CD4-positive, alpha-beta memory T cell (primary cell): Measurements from ENCODE around the gene CERT1. TPM values are rescaled to one million over a fixed set of nuclear protein-coding genes. Genes with fewer than 3 reads are reported as not detected.

Source experiments
- CTCF ChIA-PET: fragments of 350-600 bp; sonication (Branson Sonifier 250); formaldehyde crosslinking; loops from one replicate; lab custom pipeline; 2021; ENCODE audit warnings: inconsistent platforms; ENCODE audit not compliant: partially characterized antibody; lab: Charles Lee
- POLR2A ChIA-PET: fragments of 350-600 bp; sonication (Branson Sonifier 250); formaldehyde crosslinking; loops from one replicate; lab custom pipeline; 2021; ENCODE audit not compliant: partially characterized antibody; lab: Charles Lee
- DNase-seq, 5 donors: peaks; one replicate each; pipeline versions ENCODE4 v3.0.0 to v3.0.0-alpha.2; 2020 to 2022; ENCODE audit warnings: mixed read lengths in 1 of 5
- H3K27ac ChIP-seq: one replicate; pipeline ENCODE4 v1.7.0; 2013; ENCODE audit warnings: low read depth, low read length
- H3K27me3 ChIP-seq: 2 replicates; pipeline ENCODE4 v1.7.0; 2013; ENCODE audit warnings: mild to moderate bottlenecking, low read length, moderate library complexity; ENCODE audit not compliant: insufficient read depth
- H3K36me3 ChIP-seq: 2 replicates; pipeline ENCODE4 v1.7.0; 2013; ENCODE audit warnings: mild to moderate bottlenecking, low read length, moderate library complexity; ENCODE audit not compliant: insufficient read depth
- H3K4me1 ChIP-seq: 2 replicates; pipeline ENCODE4 v1.7.0; 2013; ENCODE audit warnings: mild to moderate bottlenecking, low read length, moderate library complexity; ENCODE audit not compliant: insufficient read depth
- H3K4me3 ChIP-seq, 2 donors: one replicate each; pipeline ENCODE4 v1.7.0; 2013; ENCODE audit warnings: low read length in 2 of 2, mild to moderate bottlenecking in 1 of 2
- H3K9me3 ChIP-seq, 2 donors: one replicate each; pipeline ENCODE4 v1.7.0; 2013; ENCODE audit warnings: low read length in 2 of 2, control low read depth in 1 of 2; ENCODE audit not compliant: control insufficient read depth in 1 of 2
- H3K27ac Mint-ChIP-seq, 7 donors: one replicate each; pipeline ENCODE4 v1.8.0; 2020 to 2021; ENCODE audit warnings: mixed read lengths in 7 of 7, mild to moderate bottlenecking in 6 of 7, inconsistent platforms in 3 of 7, moderate library complexity in 3 of 7
- H3K27me3 Mint-ChIP-seq, 2 donors: one replicate each; pipeline ENCODE4 v1.8.0; 2020 to 2021; ENCODE audit warnings: mixed read lengths in 2 of 2
- H3K36me3 Mint-ChIP-seq, 2 donors: one replicate each; pipeline ENCODE4 v1.8.0; 2020 to 2021; ENCODE audit warnings: mixed read lengths in 2 of 2, inconsistent platforms in 1 of 2, mild to moderate bottlenecking in 1 of 2
- H3K4me1 Mint-ChIP-seq, 4 donors: one replicate each; pipeline ENCODE4 v1.8.0; 2020 to 2021; ENCODE audit warnings: mixed read lengths in 4 of 4, mild to moderate bottlenecking in 1 of 4
- H3K4me3 Mint-ChIP-seq, 8 donors: one replicate each; pipeline ENCODE4 v1.8.0; 2020 to 2021; ENCODE audit warnings: mixed read lengths in 8 of 8, mild to moderate bottlenecking in 7 of 8, moderate library complexity in 6 of 8, inconsistent platforms in 3 of 8
- H3K9me3 Mint-ChIP-seq, 8 donors: one replicate each; pipeline ENCODE4 v1.8.0; 2020 to 2021; ENCODE audit warnings: mixed read lengths in 8 of 8, mild to moderate bottlenecking in 5 of 8, inconsistent platforms in 3 of 8, moderate library complexity in 1 of 8
- intact Hi-C: fragments of 100-400 bp; cut with micrococcal nuclease; formaldehyde crosslinking; loops from one replicate; pipeline ENCODE4 v1.15.1; 2023
- polyA plus RNA-seq, 2 donors: library from polyadenylated mRNA; unstranded; fragments of 300-500 nt; fragmentation: Illumina TruSeq; gene quantifications; one replicate each; pipeline ENCODE4 v1.2.3, GENCODE V29; 2021
- total RNA-seq, 2 experiments: library from RNA; stranded (reverse); gene quantifications; one replicate each; pipeline ENCODE4 v1.2.3, GENCODE V29; 2021

CERT1 gene
- total and polyA plus RNA-seq, 4 experiments from 2014 or later, result 16.8 to 49.7 (median 33.2) TPM

DNA sequence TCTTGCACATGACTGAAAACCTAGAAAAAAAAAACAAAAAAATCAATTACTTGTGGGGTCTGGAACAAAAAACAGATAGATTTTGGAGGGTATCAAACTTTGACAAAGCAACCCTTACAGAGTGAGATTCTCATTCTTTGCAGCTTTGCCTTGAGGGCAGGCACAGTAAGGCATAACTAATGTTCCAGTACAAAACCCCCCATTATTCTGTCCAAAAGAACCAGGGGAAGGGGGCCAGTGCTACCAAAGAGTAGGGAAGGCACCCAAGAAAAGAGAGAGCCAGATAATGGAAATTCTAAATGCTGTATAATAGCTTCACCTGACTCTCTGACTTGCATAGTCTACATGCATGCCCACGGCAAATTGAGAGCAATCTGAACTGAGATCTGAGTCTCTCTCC, 13.2 kb upstream of the CERT1 start:
- intact Hi-C loops, result no loop called here
- Mint-ChIP-seq H3K4me3 (no peak overlapping the region), H3K4me1 (peaks cover 20 to 39% (median 28%) of the 10 kb centered on the region in 4 donors), H3K27me3 (no peaks in the 10 kb centered on the region), H3K9me3 (peaks cover 0 to 27% (median 15%) of the 10 kb centered on the region in 8 donors), H3K27ac (no peak overlapping the region), H3K36me3 (peaks cover 22 to 23% of the 10 kb centered on the region in 2 donors)
- Histone ChIP-seq H3K27ac (no peak overlapping the region), H3K27me3 (no peaks in the 10 kb centered on the region), H3K4me3 (no peak overlapping the region), H3K9me3 (no peaks in the 10 kb centered on the region), H3K4me1 (peaks cover 20% of the 10 kb centered on the region), H3K36me3 (no peaks in the 10 kb centered on the region)
- DNase-seq, result no peak
- CTCF ChIA-PET, result no interaction called here
- POLR2A ChIA-PET, result no interaction called here

DNA sequence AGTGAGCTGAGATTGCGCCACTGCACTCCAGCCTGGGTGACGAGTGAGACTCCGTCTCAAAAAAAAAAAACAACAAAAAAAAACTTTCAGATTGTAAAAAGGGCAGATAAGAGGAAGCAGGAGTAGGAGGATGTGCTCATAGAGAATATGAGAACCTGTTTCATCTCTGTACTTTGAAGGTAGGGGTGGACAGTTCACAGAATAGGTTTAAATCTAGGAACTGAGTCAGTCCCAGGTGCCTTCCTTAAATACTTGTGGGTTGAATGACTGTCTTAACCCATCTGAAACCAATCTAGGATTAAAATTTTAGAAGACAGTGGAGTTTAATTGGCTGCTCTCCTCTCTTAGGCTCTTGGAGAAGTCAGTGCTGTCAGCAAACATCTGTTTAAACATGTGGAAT, 12.6 kb upstream of the CERT1 start:
- intact Hi-C loops, result no loop called here
- ChIA-PET POLR2A (no interaction called here), CTCF (no interaction called here)
- peak overlapping the region in 2 of 8 donors; percentile 13 to 31 for H3K4me3 Mint-ChIP-seq
- no peak overlapping the region for H3K4me3 ChIP-seq
- peaks cover 25% of the 10 kb centered on the region for H3K4me1 ChIP-seq
- H3K27me3 Mint-ChIP-seq, result no peaks in the 10 kb centered on the region
- H3K36me3 ChIP-seq, result no peaks in the 10 kb centered on the region
- H3K27ac ChIP-seq, result no peak overlapping the region
- H3K9me3 ChIP-seq, result no peaks in the 10 kb centered on the region
- no peak for DNase-seq
- peaks cover 21 to 28% of the 10 kb centered on the region in 2 donors for H3K36me3 Mint-ChIP-seq
- H3K4me1 Mint-ChIP-seq, result peaks cover 23 to 42% (median 31%) of the 10 kb centered on the region in 4 donors
- no peaks in the 10 kb centered on the region for H3K27me3 ChIP-seq
- peaks cover 0 to 27% (median 15%) of the 10 kb centered on the region in 8 donors for H3K9me3 Mint-ChIP-seq
- H3K27ac Mint-ChIP-seq, result peak overlapping the region in 2 of 7 donors; percentile 15 to 47

DNA sequence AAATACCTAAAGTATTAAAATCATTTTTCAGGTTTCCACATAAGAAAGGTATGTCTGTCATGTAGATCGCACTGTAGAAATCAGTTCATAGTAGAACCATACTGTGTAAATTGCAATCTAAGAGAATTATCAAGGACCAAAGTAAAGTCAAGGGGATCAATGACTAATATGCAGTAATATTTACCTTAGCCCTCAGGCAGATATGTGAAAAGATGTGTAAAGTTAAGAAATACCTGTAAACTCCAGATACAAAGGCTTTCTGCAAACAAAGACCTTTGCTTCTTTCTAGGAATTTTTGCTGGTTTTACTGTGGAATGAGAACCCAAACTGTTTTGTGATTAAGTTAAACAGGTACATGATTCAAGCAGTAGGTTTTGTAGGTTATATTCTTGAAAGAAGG, 11.8 kb upstream of the CERT1 start:
- Histone ChIP-seq H3K4me1 (peaks cover 30% of the 10 kb centered on the region), H3K36me3 (no peaks in the 10 kb centered on the region), H3K9me3 (no peaks in the 10 kb centered on the region), H3K4me3 (no peak overlapping the region), H3K27ac (no peak overlapping the region), H3K27me3 (no peaks in the 10 kb centered on the region)
- Mint-ChIP-seq H3K4me3 (no peak overlapping the region), H3K36me3 (peaks cover 19 to 29% of the 10 kb centered on the region in 2 donors), H3K27me3 (no peaks in the 10 kb centered on the region), H3K27ac (peak overlapping the region in 1 of 7 donors; percentile 53), H3K9me3 (peaks cover 0 to 27% (median 15%) of the 10 kb centered on the region in 8 donors), H3K4me1 (peaks cover 24 to 45% (median 36%) of the 10 kb centered on the region in 4 donors)
- no peak for DNase-seq
- intact Hi-C loops, result no loop called here
- CTCF ChIA-PET, result no interaction called here
- POLR2A ChIA-PET, result no interaction called here

DNA sequence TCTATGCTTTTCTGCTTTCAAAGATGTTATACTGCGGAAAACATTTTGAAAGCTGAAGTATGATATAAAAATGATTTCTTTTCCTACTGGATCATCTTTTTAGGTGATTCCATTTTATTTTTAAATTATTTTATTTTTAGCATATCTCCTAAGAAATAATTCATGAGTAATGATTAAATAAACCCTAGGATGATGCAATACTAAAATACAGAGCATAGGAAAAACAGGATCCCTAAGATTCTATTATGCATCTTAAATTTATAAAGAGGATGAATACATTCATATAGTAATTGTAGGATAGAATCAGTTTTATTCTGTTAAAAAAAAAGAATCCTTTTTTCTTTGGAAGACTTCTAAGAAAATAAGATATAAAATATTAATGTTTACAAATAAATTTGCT, 11.1 kb upstream of the CERT1 start:
- CTCF ChIA-PET, result no interaction called here

DNA sequence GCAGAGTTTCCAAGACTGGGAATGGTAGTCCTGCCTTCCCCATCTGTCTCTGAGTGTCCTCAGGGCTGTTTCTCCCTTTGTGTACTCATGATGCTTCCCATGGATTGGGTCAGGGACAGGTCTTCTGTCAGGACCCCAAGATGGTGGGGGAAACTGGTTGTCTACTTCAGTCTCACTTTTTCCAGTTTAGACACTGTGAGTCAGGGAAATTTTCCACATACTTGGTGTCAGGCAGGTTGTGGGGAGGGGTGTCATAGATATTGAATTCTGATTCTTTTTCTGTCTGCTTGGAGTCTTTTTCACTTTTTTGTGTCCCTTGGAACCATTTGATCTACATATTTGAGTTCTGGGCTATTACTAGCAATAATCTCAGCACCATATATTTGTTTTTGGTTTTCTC, 10.6 kb upstream of the CERT1 start:
- Histone ChIP-seq H3K9me3 (no peaks in the 10 kb centered on the region), H3K4me1 (peaks cover 30% of the 10 kb centered on the region), H3K4me3 (no peak overlapping the region), H3K27me3 (no peaks in the 10 kb centered on the region), H3K27ac (no peak overlapping the region), H3K36me3 (no peaks in the 10 kb centered on the region)
- Mint-ChIP-seq H3K36me3 (peaks cover 24 to 35% of the 10 kb centered on the region in 2 donors), H3K27ac (no peak overlapping the region), H3K27me3 (no peaks in the 10 kb centered on the region), H3K9me3 (peaks cover 0 to 27% (median 15%) of the 10 kb centered on the region in 8 donors), H3K4me1 (peaks cover 33 to 56% (median 45%) of the 10 kb centered on the region in 4 donors), H3K4me3 (peak overlapping the region in 1 of 8 donors; percentile 21)
- ChIA-PET POLR2A (no interaction called here), CTCF (no interaction called here)
- intact Hi-C loops, result no loop called here
- no peak for DNase-seq

More for the DNA sequence above, 11.1 kb upstream of the CERT1 start:
- H3K4me3 Mint-ChIP-seq, result no peak overlapping the region
- no peak for DNase-seq
- no peak overlapping the region for H3K4me3 ChIP-seq
- no peaks in the 10 kb centered on the region for H3K27me3 ChIP-seq
- H3K9me3 ChIP-seq, result no peaks in the 10 kb centered on the region
- H3K36me3 Mint-ChIP-seq, result peaks cover 24 to 34% of the 10 kb centered on the region in 2 donors
- H3K27ac ChIP-seq, result no peak overlapping the region
- H3K27me3 Mint-ChIP-seq, result no peaks in the 10 kb centered on the region
- peaks cover 31 to 52% (median 42%) of the 10 kb centered on the region in 4 donors for H3K4me1 Mint-ChIP-seq
- POLR2A ChIA-PET, result no interaction called here
- peaks cover 0 to 27% (median 15%) of the 10 kb centered on the region in 8 donors for H3K9me3 Mint-ChIP-seq
- H3K27ac Mint-ChIP-seq, result no peak overlapping the region
- intact Hi-C loops, result no loop called here
- peaks cover 30% of the 10 kb centered on the region for H3K4me1 ChIP-seq
- no peaks in the 10 kb centered on the region for H3K36me3 ChIP-seq

DNA sequence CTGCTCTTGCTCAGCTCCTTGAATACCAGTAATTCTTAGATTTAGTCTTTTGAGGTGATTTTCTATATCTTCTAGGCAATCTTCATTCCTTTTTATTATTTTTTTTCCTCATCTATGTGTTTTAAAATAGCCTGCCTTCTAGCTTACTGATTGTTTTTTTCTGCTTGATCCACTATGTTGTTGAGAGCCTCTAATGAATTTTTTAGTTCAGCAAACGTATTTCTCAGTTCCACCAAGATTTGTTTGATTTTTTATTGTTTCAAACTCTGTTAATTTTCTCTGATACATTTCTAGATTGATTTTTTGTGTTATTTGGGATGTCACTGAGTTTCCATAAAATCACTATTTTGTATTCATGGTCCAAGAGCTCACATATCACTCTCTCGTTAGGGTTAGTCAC, 9.8 kb upstream of the CERT1 start:
- H3K36me3 Mint-ChIP-seq, result peaks cover 24 to 35% of the 10 kb centered on the region in 2 donors
- Histone ChIP-seq H3K9me3 (no peaks in the 10 kb centered on the region), H3K27me3 (no peaks in the 10 kb centered on the region), H3K36me3 (no peaks in the 10 kb centered on the region), H3K27ac (no peak overlapping the region), H3K4me1 (peaks cover 28% of the 10 kb centered on the region), H3K4me3 (no peak overlapping the region)
- peaks cover 0 to 27% (median 15%) of the 10 kb centered on the region in 8 donors for H3K9me3 Mint-ChIP-seq
- H3K27me3 Mint-ChIP-seq, result no peaks in the 10 kb centered on the region
- intact Hi-C loops, result no loop called here
- no peak for DNase-seq
- peaks cover 37 to 61% (median 48%) of the 10 kb centered on the region in 4 donors for H3K4me1 Mint-ChIP-seq
- ChIA-PET CTCF (no interaction called here), POLR2A (interaction anchor here (1.0 kb wide), 1 partner anchor 9 kb away, joined by 6 read pairs; the partner anchor contains the start of genes CERT1 and POLK)
- no peak overlapping the region for H3K4me3 Mint-ChIP-seq
- H3K27ac Mint-ChIP-seq, result no peak overlapping the region

DNA sequence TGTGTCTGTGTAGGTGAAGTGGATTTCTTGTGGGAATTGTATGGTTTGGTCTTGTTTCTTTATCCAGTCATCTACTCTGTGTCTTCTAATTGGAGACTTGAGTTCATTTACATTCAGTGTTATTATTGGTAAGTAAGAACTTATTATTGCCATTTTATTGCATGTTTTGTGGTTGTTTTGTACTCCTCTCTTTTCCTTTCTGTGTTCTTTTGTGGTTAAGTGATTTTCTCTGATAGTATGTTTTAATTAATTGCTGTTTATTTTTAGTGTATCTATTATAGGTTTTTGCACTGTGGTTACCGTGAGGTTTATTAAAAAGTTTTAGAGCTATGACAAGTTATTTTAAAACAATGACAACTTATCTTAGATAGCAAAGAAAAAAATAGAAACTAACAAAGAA, 8.3 kb upstream of the CERT1 start:
- Mint-ChIP-seq H3K36me3 (peaks cover 24 to 35% of the 10 kb centered on the region in 2 donors), H3K9me3 (peaks cover 0 to 27% (median 15%) of the 10 kb centered on the region in 8 donors), H3K4me1 (peaks cover 30 to 48% (median 40%) of the 10 kb centered on the region in 4 donors), H3K4me3 (no peak overlapping the region), H3K27me3 (no peaks in the 10 kb centered on the region), H3K27ac (no peak overlapping the region)
- CTCF ChIA-PET, result no interaction called here
- H3K27ac ChIP-seq, result no peak overlapping the region
- no peaks in the 10 kb centered on the region for H3K36me3 ChIP-seq
- H3K9me3 ChIP-seq, result no peaks in the 10 kb centered on the region
- POLR2A ChIA-PET, result interaction anchor here (0.6 kb wide), 1 partner anchor 54 kb away, joined by 3 read pairs; no protein-coding TSS in a partner anchor
- no peak for DNase-seq
- H3K27me3 ChIP-seq, result no peaks in the 10 kb centered on the region
- H3K4me3 ChIP-seq, result no peak overlapping the region
- H3K4me1 ChIP-seq, result peaks cover 16% of the 10 kb centered on the region
- intact Hi-C loops, result loop anchor here (10.0 kb wide), 3 partner anchors 465 to 1955 kb away; partner anchors contain the start of genes ANKRA2, GCNT4, GFM2 and NSA2
